Activated naive CD4-positive, alpha-beta T cell treated with anti-CD3 and anti-CD28 coated beads for 36 hours (primary cell): ENCODE data around the gene PLEKHJ1. TPM values are rescaled to one million over a fixed set of nuclear protein-coding genes. Genes with fewer than 3 reads are reported as not detected.
"Not testable (repeated sequence)": the region's sequence is repeated elsewhere in the genome, so short reads cannot be mapped to it uniquely, and the experiment has no call there.

Source experiments
- CTCF ChIA-PET: fragments of 350-600 bp; sonication (Branson Sonifier 250); formaldehyde crosslinking; loops from one replicate; lab custom pipeline; 2021; ENCODE audit warnings: antibody characterized with exemption; lab: Charles Lee
- DNase-seq: peaks from one replicate; pipeline ENCODE4 v3.0.0-alpha.2; 2020
- H3K27ac Mint-ChIP-seq: one replicate; pipeline ENCODE4 v1.8.0; 2021; ENCODE audit warnings: mild to moderate bottlenecking, mixed read lengths
- H3K27me3 Mint-ChIP-seq: one replicate; pipeline ENCODE4 v1.8.0; 2021; ENCODE audit warnings: low read depth, mixed read lengths
- H3K36me3 Mint-ChIP-seq: one replicate; pipeline ENCODE4 v1.8.0; 2021; ENCODE audit warnings: low read depth, mixed read lengths
- H3K4me1 Mint-ChIP-seq: one replicate; pipeline ENCODE4 v1.8.0; 2021; ENCODE audit warnings: low read depth, mixed read lengths
- H3K4me3 Mint-ChIP-seq: one replicate; pipeline ENCODE4 v1.8.0; 2021; ENCODE audit warnings: mild to moderate bottlenecking, moderate library complexity, mixed read lengths
- H3K9me3 Mint-ChIP-seq: one replicate; pipeline ENCODE4 v1.8.0; 2021; ENCODE audit warnings: mixed read lengths
- intact Hi-C: fragments of 100-400 bp; cut with micrococcal nuclease; formaldehyde crosslinking; loops from one replicate; pipeline ENCODE4 v1.15.1; 2023
- total RNA-seq, 2 experiments: library from RNA; stranded (reverse); gene quantifications; one replicate each; pipeline ENCODE4 v1.2.3, GENCODE V29; 2021

The PLEKHJ1 gene
- total RNA-seq, 2 experiments from 2014 or later, result 56.9 to 60.6 TPM

DNA sequence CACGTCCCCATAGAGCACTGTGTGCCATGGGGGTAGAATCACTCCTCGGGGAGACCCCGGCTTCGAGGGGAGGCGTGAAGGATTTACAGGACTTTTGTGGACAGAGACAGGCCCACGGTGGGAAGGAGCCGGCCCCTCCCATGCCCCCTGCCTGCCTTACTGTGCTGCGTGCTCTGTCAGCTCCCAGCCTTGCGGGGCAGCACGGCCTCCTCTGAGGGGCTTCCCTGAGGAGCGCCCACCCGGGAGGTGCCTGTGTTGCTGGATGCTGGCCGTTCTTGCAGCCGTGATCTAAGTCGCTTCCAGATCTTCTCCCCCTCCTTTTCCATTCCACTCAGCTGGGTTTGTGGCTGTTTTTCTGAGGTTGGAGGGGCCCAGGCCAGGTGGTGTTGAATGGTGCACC lies 29.1 kb downstream of the PLEKHJ1 start:
- Mint-ChIP-seq H3K4me1 (no peaks in the 10 kb centered on the region), H3K9me3 (no peaks in the 10 kb centered on the region), H3K36me3 (peaks cover 19% of the 10 kb centered on the region), H3K27me3 (no peaks in the 10 kb centered on the region), H3K4me3 (no peak overlapping the region), H3K27ac (no peak overlapping the region)
- DNase-seq, result no peak
- CTCF ChIA-PET, result no interaction called here
- intact Hi-C loops, result no loop called here

DNA sequence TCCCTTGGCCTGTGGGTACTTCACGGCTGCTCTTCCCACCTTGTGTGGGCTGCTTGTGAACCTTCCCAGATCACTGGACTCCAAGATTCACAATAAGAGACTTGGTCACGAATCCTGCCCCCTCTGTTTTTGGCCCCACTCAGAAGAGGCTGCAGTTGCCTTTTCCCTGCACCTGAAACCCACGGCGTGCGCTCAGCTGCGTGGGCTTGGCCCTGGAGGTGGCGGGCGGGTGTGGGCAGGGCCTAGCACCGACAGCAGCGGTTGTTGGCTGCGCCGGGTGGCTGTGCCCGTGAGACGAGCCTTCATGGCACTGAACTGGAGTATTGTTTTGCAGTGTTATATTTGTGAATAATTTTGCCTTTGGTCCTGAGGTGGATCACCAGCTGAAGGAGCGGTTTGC lies 33.8 kb downstream of the PLEKHJ1 start:
- no peaks in the 10 kb centered on the region for H3K9me3 Mint-ChIP-seq
- CTCF ChIA-PET, result no interaction called here

DNA sequence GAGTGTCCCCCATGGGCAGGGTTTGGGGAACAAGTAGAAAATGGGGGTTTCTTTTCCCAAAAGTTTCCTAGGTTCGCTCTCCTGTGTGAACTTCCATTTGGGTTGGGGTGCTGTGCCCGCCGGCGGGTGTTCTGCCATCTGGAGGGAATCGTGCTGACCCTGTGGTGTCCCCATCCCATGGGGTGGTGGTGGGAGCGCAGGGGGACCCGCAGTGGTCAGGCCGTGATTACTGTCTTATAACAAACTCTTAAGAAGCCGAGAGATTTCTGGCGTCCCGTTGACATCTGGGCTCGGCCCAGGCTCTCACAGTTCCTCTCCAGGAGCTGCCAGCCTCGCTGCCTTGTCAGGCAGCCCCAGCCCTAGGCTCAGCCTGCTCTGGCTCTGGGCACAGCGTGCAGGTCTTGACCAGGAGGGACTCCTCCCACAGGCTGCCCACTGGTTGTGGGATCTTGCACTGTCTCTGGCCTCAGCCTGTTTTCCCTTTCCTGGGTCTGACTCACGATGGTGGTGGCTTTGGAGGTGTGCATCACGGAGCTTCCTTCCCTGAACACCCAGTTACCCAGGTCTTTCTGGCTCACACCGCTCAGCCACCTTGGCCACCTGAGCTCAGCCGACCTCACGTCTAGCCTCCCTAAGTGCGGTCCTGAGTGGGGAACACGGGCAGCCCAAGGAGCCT lies 34.5 kb downstream of the PLEKHJ1 start:
- Mint-ChIP-seq H3K27ac (no peak overlapping the region), H3K4me1 (peaks cover 2% of the 10 kb centered on the region), H3K4me3 (no peak overlapping the region), H3K36me3 (peaks cover 10% of the 10 kb centered on the region), H3K9me3 (no peaks in the 10 kb centered on the region), H3K27me3 (no peaks in the 10 kb centered on the region)
- CTCF ChIA-PET, result no interaction called here
- intact Hi-C loops, result no loop called here
- DNase-seq, result no peak

More for the DNA sequence above, 33.8 kb downstream of the PLEKHJ1 start:
- H3K4me1 Mint-ChIP-seq, result no peaks in the 10 kb centered on the region
- intact Hi-C loops, result no loop called here
- H3K4me3 Mint-ChIP-seq, result no peak overlapping the region
- H3K27ac Mint-ChIP-seq, result no peak overlapping the region
- no peak for DNase-seq
- H3K27me3 Mint-ChIP-seq, result no peaks in the 10 kb centered on the region
- peaks cover 10% of the 10 kb centered on the region for H3K36me3 Mint-ChIP-seq

DNA sequence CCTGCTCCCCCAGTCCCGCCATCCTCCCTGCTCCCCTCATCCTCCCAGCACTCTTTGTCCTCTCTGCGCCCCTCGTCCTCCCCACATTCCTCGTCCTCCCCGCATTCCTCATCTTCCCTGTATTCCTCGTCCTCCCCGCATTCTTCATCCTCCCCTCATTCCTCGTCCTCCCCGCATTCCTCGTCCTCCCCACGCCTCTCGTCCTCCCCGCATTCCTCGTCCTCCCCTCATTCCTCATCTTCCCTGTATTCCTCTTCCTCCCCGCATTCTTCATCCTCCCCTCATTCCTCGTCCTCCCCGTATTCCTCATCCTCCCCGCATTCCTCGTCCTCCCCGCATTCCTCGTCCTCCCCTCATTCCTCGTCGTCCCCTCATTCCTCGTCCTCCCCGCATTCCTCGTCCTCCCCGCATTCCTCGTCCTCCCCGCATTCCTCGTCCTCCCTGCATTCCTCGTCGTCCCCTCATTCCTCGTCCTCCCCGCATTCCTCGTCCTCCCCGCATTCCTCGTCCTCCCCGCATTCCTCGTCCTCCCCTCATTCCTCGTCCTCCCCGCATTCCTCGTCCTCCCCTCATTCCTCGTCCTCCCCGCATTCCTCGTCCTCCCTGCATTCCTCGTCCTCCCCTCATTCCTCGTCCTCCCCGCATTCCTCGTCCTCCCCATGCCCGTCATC lies 35.4 kb downstream of the PLEKHJ1 start:
- H3K27ac Mint-ChIP-seq, H3K4me1 Mint-ChIP-seq, CTCF ChIA-PET, H3K36me3 Mint-ChIP-seq, H3K27me3 Mint-ChIP-seq, DNase-seq, intact Hi-C loops, H3K4me3 Mint-ChIP-seq, H3K9me3 Mint-ChIP-seq: not testable (repeated sequence)

DNA sequence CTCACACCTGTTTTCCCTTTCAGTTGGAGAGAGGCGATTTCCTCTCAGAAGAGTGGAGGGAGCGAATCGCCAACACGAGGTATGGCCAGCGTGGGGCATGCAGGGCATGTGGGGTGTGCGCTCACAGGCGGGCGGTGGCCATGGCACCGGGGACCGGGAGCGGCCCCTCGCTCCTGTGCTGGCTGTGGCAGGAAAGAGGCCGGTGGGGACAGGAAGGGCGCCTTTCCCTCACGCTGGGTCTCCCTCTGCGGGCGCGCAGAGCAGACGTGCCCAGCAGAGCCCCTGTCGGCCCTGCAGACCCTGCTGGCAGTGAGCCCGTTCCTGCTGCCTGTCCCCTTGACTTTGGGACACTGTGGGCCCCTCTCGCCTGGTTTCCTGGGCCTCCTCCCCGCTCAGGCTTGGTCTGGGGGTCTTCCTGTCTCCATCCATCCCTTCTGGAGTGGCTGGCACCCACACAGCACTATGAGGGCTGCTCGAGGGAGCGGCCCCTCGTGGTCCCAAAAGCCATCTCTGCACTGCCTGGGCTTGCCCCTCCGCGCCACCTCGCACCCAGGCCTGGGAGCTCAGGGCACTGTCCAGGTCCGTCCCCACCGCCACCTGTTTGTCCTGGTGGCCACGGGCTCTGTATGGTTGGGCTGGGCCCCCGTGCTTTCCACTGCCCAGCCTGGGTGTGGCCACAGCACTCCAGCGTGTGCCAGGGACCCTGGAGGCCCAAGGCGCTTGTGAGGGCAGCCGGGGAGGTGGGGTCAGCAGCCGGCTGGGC lies 36.1 kb downstream of the PLEKHJ1 start:
- intact Hi-C loops, result no loop called here
- no peaks in the 10 kb centered on the region for H3K9me3 Mint-ChIP-seq
- CTCF ChIA-PET, result interaction anchor here (0.8 kb wide), 1 partner anchor 13 kb away, joined by 3 read pairs; no protein-coding TSS in a partner anchor
- no peak overlapping the region for H3K4me3 Mint-ChIP-seq
- DNase-seq, result no peak
- H3K4me1 Mint-ChIP-seq, result peaks cover 2% of the 10 kb centered on the region
- no peak overlapping the region for H3K27ac Mint-ChIP-seq
- no peaks in the 10 kb centered on the region for H3K27me3 Mint-ChIP-seq
- peaks cover 8% of the 10 kb centered on the region for H3K36me3 Mint-ChIP-seq

DNA sequence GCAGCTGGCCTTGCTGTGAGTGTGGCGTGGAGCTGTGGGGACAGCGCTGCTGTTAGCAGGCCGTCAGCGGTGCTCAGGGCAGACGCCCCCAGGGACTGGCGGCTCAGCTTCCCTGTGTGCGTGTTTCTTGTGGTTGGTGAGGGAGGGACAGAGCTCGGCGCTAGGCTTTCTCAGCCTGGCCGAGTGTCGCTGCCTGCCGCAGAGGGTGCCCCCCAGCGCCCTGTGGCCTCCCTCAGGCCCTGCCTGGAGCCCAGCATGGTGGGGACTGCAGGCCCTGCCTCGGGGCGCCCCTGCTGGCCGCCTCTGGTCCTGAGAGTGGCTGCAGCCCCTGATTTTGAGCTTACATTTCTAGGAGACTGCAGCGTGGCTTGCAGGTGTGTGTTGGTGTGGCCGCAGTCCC lies 36.9 kb downstream of the PLEKHJ1 start:
- Mint-ChIP-seq H3K9me3 (no peaks in the 10 kb centered on the region), H3K36me3 (peaks cover 10% of the 10 kb centered on the region), H3K4me3 (no peak overlapping the region), H3K4me1 (peaks cover 2% of the 10 kb centered on the region), H3K27me3 (no peaks in the 10 kb centered on the region), H3K27ac (no peak overlapping the region)
- CTCF ChIA-PET, result interaction anchor here (0.8 kb wide), 1 partner anchor 12 kb away, joined by 3 read pairs; no protein-coding TSS in a partner anchor
- no peak for DNase-seq
- intact Hi-C loops, result no loop called here

DNA sequence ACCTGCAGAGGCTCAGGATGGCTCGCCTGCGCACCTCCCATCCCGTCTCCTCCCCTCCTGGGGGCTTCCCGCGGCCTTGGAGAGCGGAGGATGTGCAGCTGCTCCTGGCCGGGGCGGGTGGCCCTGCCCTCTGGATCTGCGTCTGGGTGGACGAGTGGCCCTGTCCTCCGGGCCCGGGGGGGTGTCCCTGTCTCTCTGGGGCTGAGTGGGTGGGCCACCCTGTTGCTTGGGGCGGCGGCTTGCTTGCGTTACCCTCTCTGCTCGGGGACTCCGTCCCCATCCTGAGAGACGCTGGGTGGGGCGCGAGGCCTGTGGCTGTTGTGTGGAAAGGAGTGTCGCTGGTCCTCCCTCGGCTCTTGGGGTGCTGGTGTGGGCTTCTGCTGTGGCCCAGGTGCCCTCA lies 37.8 kb downstream of the PLEKHJ1 start:
- CTCF ChIA-PET, result no interaction called here
- H3K27me3 Mint-ChIP-seq, result no peaks in the 10 kb centered on the region
- no peak overlapping the region for H3K27ac Mint-ChIP-seq
- no peak for DNase-seq
- H3K4me3 Mint-ChIP-seq, result no peak overlapping the region
- no peaks in the 10 kb centered on the region for H3K9me3 Mint-ChIP-seq
- intact Hi-C loops, result no loop called here
- peaks cover 2% of the 10 kb centered on the region for H3K4me1 Mint-ChIP-seq
- peaks cover 11% of the 10 kb centered on the region for H3K36me3 Mint-ChIP-seq

DNA sequence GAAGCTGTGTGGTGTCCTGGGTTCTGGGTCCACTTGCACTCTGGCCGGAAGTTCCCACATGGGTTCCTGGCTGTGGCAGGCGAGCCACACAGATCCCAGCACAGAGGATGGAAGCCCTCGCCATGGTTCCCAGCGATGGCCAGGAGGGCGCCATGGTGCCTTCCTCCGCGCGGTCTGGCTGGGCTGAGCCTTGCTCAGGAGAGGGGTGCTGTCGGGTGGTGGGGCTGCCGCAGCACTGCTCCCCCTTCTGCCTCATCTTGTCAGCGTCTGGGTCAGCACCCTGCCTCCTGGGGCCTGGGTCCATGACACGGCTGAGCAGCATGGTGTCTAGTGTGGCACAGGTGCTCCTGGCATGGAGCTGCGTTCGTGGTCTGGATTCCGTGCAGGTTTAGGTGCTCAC lies 38.9 kb downstream of the PLEKHJ1 start:
- H3K27ac Mint-ChIP-seq, result no peak overlapping the region
- no peak overlapping the region for H3K4me3 Mint-ChIP-seq
- CTCF ChIA-PET, result no interaction called here
- H3K9me3 Mint-ChIP-seq, result no peaks in the 10 kb centered on the region
- no peaks in the 10 kb centered on the region for H3K27me3 Mint-ChIP-seq
- no peak for DNase-seq
- H3K4me1 Mint-ChIP-seq, result peaks cover 2% of the 10 kb centered on the region
- peaks cover 18% of the 10 kb centered on the region for H3K36me3 Mint-ChIP-seq
- intact Hi-C loops, result no loop called here

DNA sequence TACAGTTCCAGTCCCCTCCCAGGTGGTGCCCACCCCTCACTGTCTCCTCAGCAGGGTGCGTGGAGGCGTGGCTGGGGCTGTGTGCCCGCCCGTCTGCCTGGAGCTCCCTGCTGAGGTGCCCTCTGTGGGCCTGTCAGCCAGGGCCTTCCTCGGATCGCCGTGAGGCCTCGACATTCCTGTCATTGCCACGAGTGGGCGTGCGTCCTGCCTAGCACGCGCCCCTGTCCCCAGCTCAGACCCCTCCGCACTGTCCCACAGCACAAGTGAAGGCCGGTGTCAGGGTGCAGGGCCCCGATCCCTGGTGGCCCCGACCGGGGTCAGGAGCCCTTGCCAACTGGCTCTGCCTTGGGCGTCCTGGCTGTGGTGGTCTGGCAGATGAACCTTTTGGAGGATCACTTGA lies 40.2 kb downstream of the PLEKHJ1 start:
- Mint-ChIP-seq H3K27me3 (no peaks in the 10 kb centered on the region), H3K9me3 (no peaks in the 10 kb centered on the region), H3K27ac (no peak overlapping the region), H3K4me1 (peaks cover 2% of the 10 kb centered on the region), H3K36me3 (peaks cover 26% of the 10 kb centered on the region), H3K4me3 (no peak overlapping the region)
- CTCF ChIA-PET, result no interaction called here
- intact Hi-C loops, result no loop called here
- DNase-seq, result no peak

DNA sequence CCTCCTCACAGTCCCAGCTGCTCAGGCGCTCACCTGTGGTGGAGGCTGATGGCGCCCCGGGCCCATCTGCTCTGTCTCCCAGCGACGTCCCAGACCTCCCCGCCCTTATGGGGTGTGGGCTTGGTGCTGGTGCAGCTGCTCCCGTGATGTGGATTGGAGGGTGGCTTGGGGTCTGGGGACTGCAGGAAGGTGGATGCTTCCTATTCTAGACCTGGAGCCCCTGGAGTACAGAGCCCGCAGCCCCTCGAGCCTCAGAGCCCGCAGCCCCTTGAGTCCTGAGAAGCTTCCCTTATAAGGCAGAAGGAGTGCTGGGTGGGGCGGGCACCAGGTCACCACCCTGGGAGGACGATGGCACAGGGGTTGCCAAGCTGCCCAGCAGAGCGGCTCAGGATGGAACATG lies 40.8 kb downstream of the PLEKHJ1 start:
- no peaks in the 10 kb centered on the region for H3K9me3 Mint-ChIP-seq
- H3K4me1 Mint-ChIP-seq, result peaks cover 2% of the 10 kb centered on the region
- H3K36me3 Mint-ChIP-seq, result peaks cover 30% of the 10 kb centered on the region
- no peak for DNase-seq
- CTCF ChIA-PET, result no interaction called here
- intact Hi-C loops, result no loop called here
- H3K27ac Mint-ChIP-seq, result no peak overlapping the region
- H3K4me3 Mint-ChIP-seq, result no peak overlapping the region
- no peaks in the 10 kb centered on the region for H3K27me3 Mint-ChIP-seq

DNA sequence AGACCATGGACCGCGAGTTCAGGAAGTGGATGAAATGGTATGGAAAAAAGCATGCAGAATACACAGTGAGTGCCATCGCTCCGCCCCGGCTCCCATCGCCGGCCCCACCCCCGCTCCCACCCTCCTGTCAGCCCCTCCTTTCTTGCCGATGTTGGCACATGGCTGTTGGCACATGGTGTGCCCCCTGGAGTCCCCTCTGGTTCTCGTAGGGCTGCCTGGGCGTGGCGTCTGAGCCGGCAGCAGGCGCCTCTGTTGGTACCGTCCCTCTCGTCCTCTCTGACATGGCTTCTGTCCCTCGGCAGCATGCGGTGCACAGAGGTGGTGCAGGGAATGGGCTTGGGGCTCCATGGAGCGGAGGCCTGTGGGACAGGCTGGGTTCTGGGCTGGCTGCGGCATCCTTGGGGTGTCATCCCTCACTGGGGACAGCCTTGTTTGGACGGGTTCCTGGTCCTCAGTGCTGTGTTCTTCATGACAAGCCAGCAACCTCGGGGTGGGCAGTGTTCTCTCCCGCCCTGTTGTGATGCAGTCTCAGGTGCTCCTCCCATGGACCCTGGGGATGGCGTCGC lies 41.5 kb downstream of the PLEKHJ1 start:
- peaks cover 30% of the 10 kb centered on the region for H3K36me3 Mint-ChIP-seq
- no peak overlapping the region for H3K27ac Mint-ChIP-seq
- DNase-seq, result no peak
- H3K9me3 Mint-ChIP-seq, result no peaks in the 10 kb centered on the region
- H3K4me1 Mint-ChIP-seq, result peaks cover 2% of the 10 kb centered on the region
- CTCF ChIA-PET, result interaction anchor here (0.6 kb wide), 1 partner anchor 1793 kb away, joined by 6 read pairs; no protein-coding TSS in a partner anchor
- intact Hi-C loops, result no loop called here
- no peaks in the 10 kb centered on the region for H3K27me3 Mint-ChIP-seq
- no peak overlapping the region for H3K4me3 Mint-ChIP-seq

DNA sequence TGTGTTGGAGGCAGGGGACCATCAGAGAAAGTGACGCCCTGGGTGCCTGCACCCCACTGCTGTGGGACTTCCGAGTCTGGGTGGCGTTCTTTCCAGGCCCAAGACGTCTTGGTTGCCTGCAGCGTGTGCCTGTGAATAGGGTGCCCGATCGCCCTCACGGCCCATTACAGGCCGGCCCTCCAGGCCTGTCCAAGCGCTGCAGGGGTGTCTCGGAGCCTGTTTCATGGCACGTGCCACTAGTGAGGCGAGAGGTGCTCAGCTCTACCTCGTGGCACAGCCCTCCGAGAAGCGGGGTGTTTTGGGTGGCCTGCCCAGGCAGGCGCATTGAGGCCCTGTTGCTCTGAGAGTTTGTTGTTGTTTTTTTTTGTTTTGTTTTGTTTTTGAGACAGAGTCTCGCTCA lies 42.3 kb downstream of the PLEKHJ1 start:
- H3K27ac Mint-ChIP-seq, result no peak overlapping the region
- H3K4me3 Mint-ChIP-seq, result no peak overlapping the region
- H3K27me3 Mint-ChIP-seq, result no peaks in the 10 kb centered on the region

More for the DNA sequence above, 42.3 kb downstream of the PLEKHJ1 start:
- intact Hi-C loops, result no loop called here
- H3K9me3 Mint-ChIP-seq, result no peaks in the 10 kb centered on the region
- H3K4me1 Mint-ChIP-seq, result peaks cover 2% of the 10 kb centered on the region
- CTCF ChIA-PET, result interaction anchor here (0.6 kb wide), 1 partner anchor 1794 kb away, joined by 6 read pairs; no protein-coding TSS in a partner anchor
- DNase-seq, result no peak
- peaks cover 30% of the 10 kb centered on the region for H3K36me3 Mint-ChIP-seq
